Measurements from ENCODE around the gene FNDC7.
"Not testable (repeated sequence)": the region's sequence is repeated elsewhere in the genome, so short reads cannot be mapped to it uniquely, and the experiment has no call there.

GRCh38 chr1:108781575-108781944 is 68.9 kb downstream of the FNDC7 start:
- TF ChIP-seq EZH2phosphoT487 (IDR thresholded peaks at IDR 0.05; ENCODE audit: low read depth); CTCF (IDR thresholded peaks at IDR 0.05; ENCODE audit: low read depth, low read length): not testable (repeated sequence)

All from OCI-LY3 (cell line).